ENCODE results near the gene RGS5.

GRCh38 chr1:163093169-163093568, 109.5 kb downstream of the RGS5 start:
- no peak for TF ChIP-seq CTCF (IDR thresholded peaks at IDR 0.05)
- TF ChIP-seq POLR2A (IDR thresholded peaks at IDR 0.05): no peak
- TF ChIP-seq POLR2AphosphoS5 (IDR thresholded peaks at IDR 0.05): no peak
- TF ChIP-seq EP300 (IDR thresholded peaks at IDR 0.05): no peak
